ENCODE measurements around the gene SDC3. TPM values are rescaled to one million over a fixed set of nuclear protein-coding genes. Genes with fewer than 3 reads are reported as not detected.
"Not testable (repeated sequence)": the region's sequence is repeated elsewhere in the genome, so short reads cannot be mapped to it uniquely, and the experiment has no call there.

The SDC3 gene
- total and polyA plus RNA-seq, 2 donors (not counting 1 experiment from before 2014, with no cell fraction given) = 13.7 to 32.9 TPM

DNA sequence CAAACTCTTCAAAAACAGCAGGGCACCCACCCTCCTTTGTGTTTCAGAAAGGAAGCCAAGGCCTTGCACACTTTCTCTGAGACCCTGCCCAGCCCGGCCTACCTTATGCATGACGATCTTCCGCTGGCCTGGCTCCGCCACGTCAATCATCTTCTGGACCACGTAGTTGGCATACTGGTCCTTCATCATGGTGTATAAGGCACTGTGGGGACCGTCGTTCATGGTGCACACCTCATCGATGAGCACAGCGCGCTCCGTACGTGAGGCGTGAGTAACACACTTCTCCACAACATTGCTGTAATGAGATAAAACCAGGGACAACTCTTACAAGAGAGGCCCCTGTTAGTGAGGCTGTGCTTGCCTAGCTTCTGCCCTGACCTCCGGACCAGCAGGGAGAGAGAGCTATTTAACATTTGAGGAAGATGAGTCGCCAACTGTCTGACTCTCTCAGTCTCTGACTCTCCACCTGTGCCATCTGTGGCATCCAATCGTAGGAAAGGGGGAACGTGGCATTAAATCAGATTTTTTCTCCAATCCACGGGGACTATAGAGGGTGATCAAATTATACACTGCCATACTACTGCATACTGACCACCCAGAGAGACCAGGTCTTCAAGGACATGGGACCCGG is 28.1 kb upstream of the SDC3 start:
- Histone ChIP-seq H3K36me3 (ENCODE audit: control insufficient read depth, insufficient read depth, low read length) (peaks cover 19% of the 10 kb centered on the region), H3K4me3 (replicated peaks in 1 of 4; ENCODE audit: control extremely low read depth in 1 of 4, insufficient read depth in 1 of 4, low read depth in 3 of 4, low read length in 4 of 4) (no peak overlapping the region), H3K4me1 (ENCODE audit: control insufficient read depth, extremely low read depth, insufficient read depth, low read length) (no peaks in the 10 kb centered on the region), H3K9ac (ENCODE audit: insufficient read depth, low read length) (no peak overlapping the region), H3K27me3 (ENCODE audit: control insufficient read depth, insufficient read depth, low read length) (no peaks in the 10 kb centered on the region), H3K27ac (ENCODE audit: insufficient read depth, low read length) (no peak overlapping the region), H3K9me3 (ENCODE audit: control insufficient read depth, insufficient read depth, low read depth, low read length) (no peaks in the 10 kb centered on the region), H2AFZ (ENCODE audit: low read length) (no peak overlapping the region), H4K20me1 (ENCODE audit: control insufficient read depth, extremely low read depth, insufficient read depth, low read length) (no peaks in the 10 kb centered on the region), H3K4me2 (ENCODE audit: extremely low read depth, insufficient read depth, low read length) (no peak overlapping the region), H3K79me2 (ENCODE audit: control insufficient read depth, insufficient read depth, low read length) (no peaks in the 10 kb centered on the region)
- TF ChIP-seq, protein P1, sequence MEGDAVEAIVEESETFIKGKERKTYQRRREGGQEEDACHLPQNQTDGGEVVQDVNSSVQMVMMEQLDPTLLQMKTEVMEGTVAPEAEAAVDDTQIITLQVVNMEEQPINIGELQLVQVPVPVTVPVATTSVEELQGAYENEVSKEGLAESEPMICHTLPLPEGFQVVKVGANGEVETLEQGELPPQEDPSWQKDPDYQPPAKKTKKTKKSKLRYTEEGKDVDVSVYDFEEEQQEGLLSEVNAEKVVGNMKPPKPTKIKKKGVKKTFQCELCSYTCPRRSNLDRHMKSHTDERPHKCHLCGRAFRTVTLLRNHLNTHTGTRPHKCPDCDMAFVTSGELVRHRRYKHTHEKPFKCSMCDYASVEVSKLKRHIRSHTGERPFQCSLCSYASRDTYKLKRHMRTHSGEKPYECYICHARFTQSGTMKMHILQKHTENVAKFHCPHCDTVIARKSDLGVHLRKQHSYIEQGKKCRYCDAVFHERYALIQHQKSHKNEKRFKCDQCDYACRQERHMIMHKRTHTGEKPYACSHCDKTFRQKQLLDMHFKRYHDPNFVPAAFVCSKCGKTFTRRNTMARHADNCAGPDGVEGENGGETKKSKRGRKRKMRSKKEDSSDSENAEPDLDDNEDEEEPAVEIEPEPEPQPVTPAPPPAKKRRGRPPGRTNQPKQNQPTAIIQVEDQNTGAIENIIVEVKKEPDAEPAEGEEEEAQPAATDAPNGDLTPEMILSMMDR (conservative IDR thresholded peaks at IDR 0.05 in 1 of 2, IDR thresholded peaks at IDR 0.05 in 1 of 2; ENCODE audit: low read depth in 1 of 2, low read length in 2 of 2) = no peak
- TF ChIP-seq EZH2 (IDR thresholded peaks at IDR 0.05; ENCODE audit: low read length, missing control alignments) = no peak
- no peak for DNase-seq (ENCODE audit: low read depth in 2 of 2)

GRCh38 chr1:30935758-30936157 is 27.2 kb upstream of the SDC3 start:
- H3K27me3 ChIP-seq (ENCODE audit: control insufficient read depth, insufficient read depth, low read length); DNase-seq (ENCODE audit: low read depth in 2 of 2); H3K4me3 ChIP-seq (replicated peaks in 1 of 4; ENCODE audit: control extremely low read depth in 1 of 4, insufficient read depth in 1 of 4, low read depth in 3 of 4, low read length in 4 of 4); H3K27ac ChIP-seq (ENCODE audit: insufficient read depth, low read length); H3K9ac ChIP-seq (ENCODE audit: insufficient read depth, low read length); H4K20me1 ChIP-seq (ENCODE audit: control insufficient read depth, extremely low read depth, insufficient read depth, low read length); H3K4me2 ChIP-seq (ENCODE audit: extremely low read depth, insufficient read depth, low read length); H3K4me1 ChIP-seq (ENCODE audit: control insufficient read depth, extremely low read depth, insufficient read depth, low read length); H2AFZ ChIP-seq (ENCODE audit: low read length); H3K9me3 ChIP-seq (ENCODE audit: control insufficient read depth, insufficient read depth, low read depth, low read length); H3K79me2 ChIP-seq (ENCODE audit: control insufficient read depth, insufficient read depth, low read length): not testable (repeated sequence)
- H3K36me3 ChIP-seq (ENCODE audit: control insufficient read depth, insufficient read depth, low read length) = peaks cover 18% of the 10 kb centered on the region

DNA sequence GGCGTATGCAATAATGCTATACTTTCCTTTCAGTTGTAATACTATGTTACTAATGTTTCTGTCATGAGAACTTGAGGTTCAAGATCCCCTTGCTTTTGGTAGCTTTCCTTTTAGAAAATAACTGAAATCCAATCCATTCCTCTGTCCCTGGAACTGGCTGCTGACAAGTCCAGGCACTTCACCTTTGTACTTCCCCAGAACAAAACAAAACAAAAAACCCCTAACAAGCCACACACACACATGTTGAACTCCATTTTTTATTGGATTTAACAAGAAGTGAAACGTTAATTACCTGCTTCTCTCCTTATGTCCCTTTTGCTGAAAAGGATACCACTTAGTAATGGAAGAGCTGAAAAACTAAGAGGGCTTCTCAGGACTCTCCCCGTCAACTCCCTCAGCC is 26.1 kb upstream of the SDC3 start:
- Histone ChIP-seq H3K4me1 (ENCODE audit: control insufficient read depth, extremely low read depth, insufficient read depth, low read length) (no peaks in the 10 kb centered on the region), H3K9me3 (ENCODE audit: control insufficient read depth, insufficient read depth, low read depth, low read length) (no peaks in the 10 kb centered on the region), H3K9ac (ENCODE audit: insufficient read depth, low read length) (no peak overlapping the region), H2AFZ (ENCODE audit: low read length) (no peak overlapping the region), H3K4me3 (replicated peaks in 1 of 4; ENCODE audit: control extremely low read depth in 1 of 4, insufficient read depth in 1 of 4, low read depth in 3 of 4, low read length in 4 of 4) (no peak overlapping the region), H3K27me3 (ENCODE audit: control insufficient read depth, insufficient read depth, low read length) (no peaks in the 10 kb centered on the region), H4K20me1 (ENCODE audit: control insufficient read depth, extremely low read depth, insufficient read depth, low read length) (no peaks in the 10 kb centered on the region), H3K27ac (ENCODE audit: insufficient read depth, low read length) (no peak overlapping the region), H3K79me2 (ENCODE audit: control insufficient read depth, insufficient read depth, low read length) (no peaks in the 10 kb centered on the region), H3K36me3 (ENCODE audit: control insufficient read depth, insufficient read depth, low read length) (peaks cover 18% of the 10 kb centered on the region), H3K4me2 (ENCODE audit: extremely low read depth, insufficient read depth, low read length) (no peak overlapping the region)
- TF ChIP-seq EZH2 (IDR thresholded peaks at IDR 0.05; ENCODE audit: low read length, missing control alignments) = no peak
- TF ChIP-seq, protein P1 (conservative IDR thresholded peaks at IDR 0.05 in 1 of 2, IDR thresholded peaks at IDR 0.05 in 1 of 2; ENCODE audit: low read depth in 1 of 2, low read length in 2 of 2) = no peak
- no peak for DNase-seq (ENCODE audit: low read depth in 2 of 2)

All from fibroblast of lung (primary cell).